Activated naive CD4-positive, alpha-beta T cell treated with anti-CD3 and anti-CD28 coated beads, Interleukin-2, amount 50 U/mL, for 24 hours (primary cell): ENCODE results near the gene KCNMB3.
"Not testable (repeated sequence)": the region's sequence is repeated elsewhere in the genome, so short reads cannot be mapped to it uniquely, and the experiment has no call there.

Experiments
- H3K27ac Mint-ChIP-seq: one replicate; pipeline ENCODE4 v1.8.0; 2021; ENCODE audit warnings: mild to moderate bottlenecking, mixed read lengths
- H3K27me3 Mint-ChIP-seq: one replicate; pipeline ENCODE4 v1.8.0; 2021; ENCODE audit warnings: mixed read lengths
- H3K36me3 Mint-ChIP-seq: one replicate; pipeline ENCODE4 v1.8.0; 2021; ENCODE audit warnings: mixed read lengths
- H3K4me1 Mint-ChIP-seq: one replicate; pipeline ENCODE4 v1.8.0; 2021; ENCODE audit warnings: mixed read lengths
- H3K4me3 Mint-ChIP-seq: one replicate; pipeline ENCODE4 v1.8.0; 2021; ENCODE audit warnings: mild to moderate bottlenecking, mixed read lengths
- H3K9me3 Mint-ChIP-seq: one replicate; pipeline ENCODE4 v1.8.0; 2021; ENCODE audit warnings: mixed read lengths

The KCNMB3 gene

GRCh38 chr3:179250803-179251476, at the start of gene KCNMB3:
KCNMB3 (minus strand) TSS chr3:179251114; CDS start chr3:179250990, 124 bp downstream.
- Mint-ChIP-seq H3K4me1 (no peaks in the 10 kb centered on the region), H3K27me3 (no peaks in the 10 kb centered on the region), H3K27ac (no peak within 1 kb of the TSS), H3K9me3 (no peaks in the 10 kb centered on the region), H3K4me3 (no peak within 1 kb of the TSS), H3K36me3 (peaks cover 1% of the 10 kb centered on the region)

DNA sequence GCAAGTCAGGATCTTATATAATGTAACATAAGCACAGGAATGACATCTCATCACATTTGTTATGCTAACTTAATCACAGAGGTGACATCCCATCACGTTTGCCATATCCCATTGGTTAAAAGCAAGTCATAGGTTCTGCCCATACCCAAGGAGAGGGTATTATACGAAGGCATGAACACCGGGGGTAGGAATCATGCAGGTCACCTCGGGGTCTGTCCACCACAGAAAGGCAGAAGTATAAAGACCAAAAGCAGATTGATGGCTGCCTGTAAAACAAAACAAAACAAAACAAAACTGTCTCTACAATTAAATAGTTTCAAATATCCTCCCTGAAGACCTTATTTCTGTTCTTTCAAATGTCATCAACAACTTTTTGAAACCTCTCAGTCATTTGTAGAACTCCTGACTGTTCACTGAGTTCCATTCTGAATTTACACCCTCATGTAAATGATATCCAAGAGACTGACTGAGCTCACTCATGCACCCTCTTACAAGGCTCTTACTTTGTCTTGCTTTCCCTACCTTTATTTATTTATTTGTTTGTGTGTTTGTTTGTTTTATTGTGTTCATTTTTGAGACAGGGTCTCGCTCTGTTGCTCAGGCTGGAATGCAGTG, 49.2 kb upstream of the KCNMB3 start:
- no peaks in the 10 kb centered on the region for H3K36me3 Mint-ChIP-seq
- H3K27me3 Mint-ChIP-seq, result peaks cover 2% of the 10 kb centered on the region
- H3K27ac Mint-ChIP-seq, result no peak overlapping the region
- no peaks in the 10 kb centered on the region for H3K9me3 Mint-ChIP-seq
- no peaks in the 10 kb centered on the region for H3K4me1 Mint-ChIP-seq
- H3K4me3 Mint-ChIP-seq, result no peak overlapping the region

DNA sequence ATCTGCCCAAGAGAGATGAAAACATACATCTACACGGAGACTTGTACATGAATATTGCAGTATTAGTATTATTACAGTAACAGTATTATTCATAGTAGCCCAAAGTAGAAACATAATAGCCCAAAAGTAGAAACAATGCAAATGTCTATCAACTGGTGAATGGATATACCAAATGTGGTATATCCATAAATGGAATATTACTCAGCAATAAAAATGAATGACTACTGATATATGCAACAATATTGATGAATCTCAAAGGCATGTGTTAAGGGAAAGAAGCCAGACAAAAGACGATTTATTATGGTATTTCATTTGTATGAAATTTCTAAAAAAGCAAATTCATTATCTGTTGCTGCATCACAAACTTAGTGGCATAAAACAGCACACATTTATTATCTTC, 48.4 kb upstream of the KCNMB3 start:
- peaks cover 2% of the 10 kb centered on the region for H3K27me3 Mint-ChIP-seq
- no peak overlapping the region for H3K27ac Mint-ChIP-seq
- H3K4me1 Mint-ChIP-seq, result no peaks in the 10 kb centered on the region
- H3K9me3 Mint-ChIP-seq, result no peaks in the 10 kb centered on the region
- H3K4me3 Mint-ChIP-seq, result no peak overlapping the region
- H3K36me3 Mint-ChIP-seq, result no peaks in the 10 kb centered on the region

DNA sequence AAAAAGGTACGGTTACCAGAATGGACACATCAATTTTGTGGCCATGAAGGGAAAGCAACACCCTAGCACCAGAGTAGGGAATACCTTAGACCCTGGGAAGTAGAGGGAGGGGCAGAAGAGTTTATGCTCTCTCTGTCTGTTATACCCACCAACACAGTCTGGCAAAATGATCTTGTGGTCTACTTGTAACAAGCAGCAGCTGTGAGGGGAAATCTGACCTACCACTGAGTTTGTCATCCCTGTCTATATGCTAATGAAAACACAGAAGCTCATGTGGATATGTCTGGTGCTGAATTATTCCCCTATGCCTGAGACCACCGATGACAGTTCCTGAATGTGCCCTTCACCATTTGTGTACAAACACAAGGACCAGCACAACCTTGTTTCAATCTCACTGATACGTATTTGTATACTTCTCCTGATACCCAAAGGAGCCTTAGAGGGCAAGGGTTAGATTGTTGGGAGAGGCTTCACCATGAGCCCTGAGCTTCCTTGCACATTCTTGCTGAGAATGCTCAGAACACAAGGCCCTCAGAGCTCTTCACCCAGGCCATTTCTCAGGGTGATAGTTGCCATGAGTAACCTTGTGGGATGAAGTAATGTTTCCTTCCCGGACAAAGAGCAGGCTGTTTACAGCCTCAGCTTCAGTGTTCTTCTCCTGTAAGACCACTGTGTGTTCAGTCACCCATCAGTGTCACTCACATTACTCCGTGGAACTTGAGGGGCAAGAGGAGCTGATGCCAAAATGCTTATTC, 47.2 kb upstream of the KCNMB3 start:
- no peaks in the 10 kb centered on the region for H3K9me3 Mint-ChIP-seq
- no peak overlapping the region for H3K27ac Mint-ChIP-seq
- H3K36me3 Mint-ChIP-seq, result no peaks in the 10 kb centered on the region
- no peaks in the 10 kb centered on the region for H3K4me1 Mint-ChIP-seq
- peaks cover 2% of the 10 kb centered on the region for H3K27me3 Mint-ChIP-seq
- H3K4me3 Mint-ChIP-seq, result no peak overlapping the region

DNA sequence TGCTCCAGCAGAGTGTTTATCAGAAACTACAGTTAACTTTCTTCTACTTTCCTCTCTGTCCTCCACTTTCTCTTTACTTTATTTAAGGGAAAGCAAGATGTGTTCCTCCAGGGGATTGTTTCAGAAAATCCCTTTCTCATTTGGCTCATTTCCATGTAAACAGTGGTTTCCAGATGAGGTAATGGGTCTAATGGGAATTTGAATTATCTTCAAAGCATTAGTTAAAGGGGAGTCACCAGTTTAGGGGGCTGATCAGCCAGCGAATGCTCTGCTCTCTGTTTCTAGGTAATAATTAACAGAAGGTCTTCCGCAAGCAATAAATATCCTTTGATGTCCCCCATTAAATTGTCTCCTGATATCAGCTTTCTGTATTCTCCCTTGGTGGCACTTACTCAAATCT, 41.5 kb upstream of the KCNMB3 start:
- no peaks in the 10 kb centered on the region for H3K36me3 Mint-ChIP-seq
- no peak overlapping the region for H3K27ac Mint-ChIP-seq
- H3K9me3 Mint-ChIP-seq, result no peaks in the 10 kb centered on the region
- H3K27me3 Mint-ChIP-seq, result peaks cover 3% of the 10 kb centered on the region
- H3K4me1 Mint-ChIP-seq, result no peaks in the 10 kb centered on the region
- no peak overlapping the region for H3K4me3 Mint-ChIP-seq

DNA sequence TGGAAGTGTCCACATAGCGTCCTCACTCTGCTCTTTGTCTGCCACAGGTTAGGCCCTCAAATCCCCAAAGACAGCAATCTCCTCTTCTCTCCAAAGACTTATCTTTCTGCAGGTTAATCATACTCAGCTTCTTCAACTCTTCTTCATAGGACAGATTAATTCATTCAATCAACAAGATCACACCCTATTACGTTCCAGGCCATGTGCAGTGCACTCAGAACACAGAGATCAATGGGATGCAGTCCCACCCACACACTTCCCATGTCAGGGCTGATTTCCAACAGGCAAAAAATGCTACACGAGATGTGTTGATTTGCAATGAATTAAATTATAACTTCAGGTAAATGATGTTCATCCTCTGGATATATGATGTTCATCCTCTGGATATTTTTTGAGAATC, 38.4 kb upstream of the KCNMB3 start:
- no peaks in the 10 kb centered on the region for H3K4me1 Mint-ChIP-seq
- H3K27me3 Mint-ChIP-seq, result peaks cover 3% of the 10 kb centered on the region
- H3K27ac Mint-ChIP-seq, result no peak overlapping the region
- no peak overlapping the region for H3K4me3 Mint-ChIP-seq
- H3K36me3 Mint-ChIP-seq, result no peaks in the 10 kb centered on the region
- H3K9me3 Mint-ChIP-seq, result no peaks in the 10 kb centered on the region

DNA sequence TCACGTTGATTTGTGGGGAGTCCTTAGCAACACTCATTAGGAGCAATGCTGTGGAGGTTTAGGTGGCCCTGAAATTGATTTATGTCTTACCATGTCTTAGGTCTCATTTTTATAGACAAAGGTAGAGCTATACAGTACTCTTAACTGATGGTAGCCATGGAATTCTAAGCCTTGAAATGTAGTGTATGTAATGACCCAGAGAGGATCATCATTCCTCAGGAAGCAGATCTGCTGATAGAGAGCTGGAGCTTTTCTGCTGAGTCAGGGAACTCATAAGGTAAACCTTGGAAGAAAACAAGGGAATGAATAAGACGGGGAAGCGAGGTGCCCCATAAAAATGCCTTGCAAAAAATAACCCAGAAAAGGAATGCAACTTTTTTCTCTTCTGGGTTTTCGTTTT, 37.9 kb upstream of the KCNMB3 start:
- Mint-ChIP-seq H3K4me1 (no peaks in the 10 kb centered on the region), H3K9me3 (no peaks in the 10 kb centered on the region), H3K4me3 (no peak overlapping the region), H3K27me3 (peaks cover 3% of the 10 kb centered on the region), H3K27ac (no peak overlapping the region), H3K36me3 (no peaks in the 10 kb centered on the region)

DNA sequence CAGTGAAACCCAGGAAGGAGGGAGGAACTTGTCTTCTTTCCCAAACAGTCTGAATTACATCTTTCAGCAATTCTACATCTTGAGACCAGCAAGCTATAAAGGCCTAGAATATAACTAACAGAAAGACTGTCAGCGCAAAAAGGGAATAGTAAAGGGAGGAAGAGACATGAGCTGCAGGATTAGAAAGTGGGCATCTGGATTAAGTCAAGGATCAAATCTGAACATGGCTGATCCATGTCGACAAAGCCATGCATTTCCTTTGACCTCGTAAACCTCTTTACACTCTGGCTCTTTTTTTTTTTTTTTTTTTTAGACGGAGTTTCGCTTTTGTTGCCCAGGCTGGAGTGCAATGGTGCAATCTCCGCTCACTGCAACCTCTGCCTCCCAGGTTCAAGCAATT, 35.4 kb upstream of the KCNMB3 start:
- H3K4me1 Mint-ChIP-seq, result no peaks in the 10 kb centered on the region
- H3K4me3 Mint-ChIP-seq, result no peak overlapping the region
- no peaks in the 10 kb centered on the region for H3K9me3 Mint-ChIP-seq

GRCh38 chr3:179281825-179282224, 30.9 kb upstream of the KCNMB3 start:
- Mint-ChIP-seq H3K27ac (no peak overlapping the region), H3K4me1 (no peaks in the 10 kb centered on the region), H3K4me3 (no peak overlapping the region), H3K9me3 (no peaks in the 10 kb centered on the region), H3K27me3 (peaks cover 6% of the 10 kb centered on the region), H3K36me3 (no peaks in the 10 kb centered on the region)

More for the DNA sequence above, 35.4 kb upstream of the KCNMB3 start:
- no peaks in the 10 kb centered on the region for H3K36me3 Mint-ChIP-seq
- H3K27ac Mint-ChIP-seq, result no peak overlapping the region
- peaks cover 2% of the 10 kb centered on the region for H3K27me3 Mint-ChIP-seq

GRCh38 chr3:179279837-179280236, 28.9 kb upstream of the KCNMB3 start:
- no peak overlapping the region for H3K27ac Mint-ChIP-seq
- peaks cover 6% of the 10 kb centered on the region for H3K27me3 Mint-ChIP-seq
- no peaks in the 10 kb centered on the region for H3K36me3 Mint-ChIP-seq
- no peak overlapping the region for H3K4me3 Mint-ChIP-seq
- H3K9me3 Mint-ChIP-seq, result no peaks in the 10 kb centered on the region
- H3K4me1 Mint-ChIP-seq, result no peaks in the 10 kb centered on the region

- Mint-ChIP-seq H3K4me1 (no peaks in the 10 kb centered on the region), H3K27ac (no peak overlapping the region), H3K36me3 (no peaks in the 10 kb centered on the region), H3K4me3 (no peak overlapping the region), H3K9me3 (no peaks in the 10 kb centered on the region), H3K27me3 (peaks cover 6% of the 10 kb centered on the region)
Measured at GRCh38 chr3:179278932-179279693, 28.2 kb upstream of the KCNMB3 start.

GRCh38 chr3:179278151-179278550, 27.2 kb upstream of the KCNMB3 start:
- H3K27ac Mint-ChIP-seq, result no peak overlapping the region
- H3K9me3 Mint-ChIP-seq, result no peaks in the 10 kb centered on the region
- H3K36me3 Mint-ChIP-seq, result no peaks in the 10 kb centered on the region
- H3K4me1 Mint-ChIP-seq, result no peaks in the 10 kb centered on the region
- H3K27me3 Mint-ChIP-seq, result peaks cover 6% of the 10 kb centered on the region
- no peak overlapping the region for H3K4me3 Mint-ChIP-seq

GRCh38 chr3:179276743-179277142, 25.8 kb upstream of the KCNMB3 start:
- Mint-ChIP-seq H3K9me3 (no peaks in the 10 kb centered on the region), H3K36me3 (no peaks in the 10 kb centered on the region), H3K4me1 (no peaks in the 10 kb centered on the region), H3K27ac (no peak overlapping the region), H3K27me3 (peaks cover 6% of the 10 kb centered on the region), H3K4me3 (no peak overlapping the region)

- Mint-ChIP-seq H3K9me3 (no peaks in the 10 kb centered on the region), H3K36me3 (no peaks in the 10 kb centered on the region), H3K27ac (no peak overlapping the region), H3K4me3 (no peak overlapping the region), H3K27me3 (peaks cover 6% of the 10 kb centered on the region), H3K4me1 (no peaks in the 10 kb centered on the region)
Measured at GRCh38 chr3:179276001-179276400, 25.1 kb upstream of the KCNMB3 start.

DNA sequence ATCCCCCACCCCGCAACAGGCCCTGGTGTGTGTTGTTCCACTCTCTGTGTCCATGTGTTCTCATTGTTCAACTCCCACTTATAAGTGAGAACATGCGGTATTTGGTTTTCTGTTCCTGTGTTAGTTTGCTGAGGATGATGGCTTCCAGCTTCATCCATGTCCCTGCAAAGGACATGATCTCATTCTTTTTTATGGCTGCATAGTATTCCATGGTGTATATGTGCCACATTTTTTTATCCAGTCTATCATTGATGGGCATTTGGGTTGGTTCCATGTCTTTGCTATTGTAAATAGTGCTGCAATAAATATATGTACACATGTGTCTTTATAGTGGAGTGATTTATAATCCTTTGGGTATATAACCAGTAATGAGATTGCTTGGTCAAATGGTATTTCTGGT, 23.5 kb upstream of the KCNMB3 start:
- H3K4me3 Mint-ChIP-seq, H3K4me1 Mint-ChIP-seq, H3K36me3 Mint-ChIP-seq, H3K9me3 Mint-ChIP-seq, H3K27me3 Mint-ChIP-seq, H3K27ac Mint-ChIP-seq: not testable (repeated sequence)

DNA sequence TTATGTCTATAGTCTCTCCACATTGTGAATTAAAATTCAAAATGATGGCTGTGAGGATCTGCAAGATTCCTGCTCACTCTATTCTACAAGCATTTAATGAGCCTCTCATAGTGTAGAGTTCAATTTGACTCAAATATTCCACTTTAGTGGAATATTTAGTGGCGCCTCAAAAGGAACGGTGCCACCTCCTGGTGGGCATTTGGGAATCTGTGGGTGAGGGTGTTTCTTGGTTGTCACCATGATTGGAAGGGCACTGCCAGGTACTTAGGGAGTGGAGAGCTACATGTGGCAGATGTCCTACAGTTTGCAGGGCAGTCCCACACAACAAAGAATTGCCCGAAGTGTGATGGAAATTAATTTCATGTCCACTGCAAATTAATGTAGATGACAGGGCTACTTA, 21.5 kb upstream of the KCNMB3 start:
- H3K27ac Mint-ChIP-seq, result no peak overlapping the region
- no peak overlapping the region for H3K4me3 Mint-ChIP-seq
- no peaks in the 10 kb centered on the region for H3K36me3 Mint-ChIP-seq

More for the DNA sequence above, 21.5 kb upstream of the KCNMB3 start:
- Mint-ChIP-seq H3K9me3 (no peaks in the 10 kb centered on the region), H3K4me1 (no peaks in the 10 kb centered on the region), H3K27me3 (peaks cover 4% of the 10 kb centered on the region)
